ENCODE data around the gene CBR4.

DNA sequence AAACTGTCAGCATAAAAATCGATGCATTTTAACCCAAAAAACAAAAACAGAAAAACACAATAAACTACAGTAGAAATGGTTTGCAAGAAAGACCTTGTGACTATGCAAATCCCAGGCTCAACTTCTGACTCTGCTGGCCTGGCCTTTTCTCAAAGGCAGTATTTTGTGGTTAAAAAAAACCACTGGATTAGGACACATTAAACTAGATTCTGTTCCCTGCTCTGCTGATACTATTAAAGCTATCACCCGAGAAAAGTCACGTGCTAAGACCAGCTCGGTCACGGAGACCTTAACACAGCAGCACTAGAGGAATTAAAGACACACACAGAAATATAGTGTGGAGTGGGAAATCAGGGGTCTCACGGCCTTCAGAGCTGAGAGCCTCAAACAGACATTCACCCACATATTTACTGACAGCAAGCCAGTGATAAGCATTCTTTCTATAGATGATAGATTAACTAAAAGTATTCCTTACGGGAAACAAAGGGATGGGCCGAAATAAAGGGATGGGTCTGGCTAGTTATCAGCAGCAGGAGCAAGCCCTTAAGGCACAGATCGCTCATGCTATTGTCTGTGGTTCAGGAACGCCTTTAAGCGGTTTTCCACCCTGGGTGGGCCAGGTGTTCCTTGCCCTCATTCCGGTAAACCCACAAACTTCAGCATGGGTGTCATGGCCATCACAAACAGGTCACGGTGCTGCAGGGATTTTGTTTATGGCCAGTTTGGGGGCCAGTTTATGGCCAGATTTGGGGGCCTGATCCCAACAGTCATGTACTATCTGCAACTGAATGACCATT, 16.1 kb downstream of the CBR4 start:
- TF ChIP-seq, protein P1, sequence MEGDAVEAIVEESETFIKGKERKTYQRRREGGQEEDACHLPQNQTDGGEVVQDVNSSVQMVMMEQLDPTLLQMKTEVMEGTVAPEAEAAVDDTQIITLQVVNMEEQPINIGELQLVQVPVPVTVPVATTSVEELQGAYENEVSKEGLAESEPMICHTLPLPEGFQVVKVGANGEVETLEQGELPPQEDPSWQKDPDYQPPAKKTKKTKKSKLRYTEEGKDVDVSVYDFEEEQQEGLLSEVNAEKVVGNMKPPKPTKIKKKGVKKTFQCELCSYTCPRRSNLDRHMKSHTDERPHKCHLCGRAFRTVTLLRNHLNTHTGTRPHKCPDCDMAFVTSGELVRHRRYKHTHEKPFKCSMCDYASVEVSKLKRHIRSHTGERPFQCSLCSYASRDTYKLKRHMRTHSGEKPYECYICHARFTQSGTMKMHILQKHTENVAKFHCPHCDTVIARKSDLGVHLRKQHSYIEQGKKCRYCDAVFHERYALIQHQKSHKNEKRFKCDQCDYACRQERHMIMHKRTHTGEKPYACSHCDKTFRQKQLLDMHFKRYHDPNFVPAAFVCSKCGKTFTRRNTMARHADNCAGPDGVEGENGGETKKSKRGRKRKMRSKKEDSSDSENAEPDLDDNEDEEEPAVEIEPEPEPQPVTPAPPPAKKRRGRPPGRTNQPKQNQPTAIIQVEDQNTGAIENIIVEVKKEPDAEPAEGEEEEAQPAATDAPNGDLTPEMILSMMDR (IDR thresholded peaks at IDR 0.05), result no peak
- TF ChIP-seq POLR2A (IDR thresholded peaks at IDR 0.05; ENCODE audit: low read depth), result no peak
